ENCODE data around the gene CTDSPL. TPM values are rescaled to one million over a fixed set of nuclear protein-coding genes. Genes with fewer than 3 reads are reported as not detected.

CTDSPL gene
- total RNA-seq = 16.8 and 23.0 TPM in 2 replicates

GRCh38 chr3:37861620-37862041, at the start of gene CTDSPL:
TSS of gene CTDSPL (plus strand) at chr3:37861880. CDS start at chr3:37862200, 320 bp downstream.

GRCh38 chr3:37990527-37990926, 128.8 kb downstream of the CTDSPL start, which contains the start of gene VILL:
TSS of gene VILL (plus strand) at chr3:37990786. CDS start at chr3:37993673, 2,887 bp downstream.

GRCh38 chr3:38029400-38030125, 167.9 kb downstream of the CTDSPL start, which contains the start of gene PLCD1:
TSS of gene PLCD1 (minus strand) at chr3:38029642. CDS start at chr3:38029539, 103 bp downstream.

Other genes starting within 250 kb of the CTDSPL start
- 4.9 and 5.0 TPM in 2 replicates for gene VILL, start 128.9 kb downstream of the CTDSPL start, total RNA-seq
- 33.6 and 36.9 TPM in 2 replicates for gene PLCD1, start 167.8 kb downstream of the CTDSPL start, total RNA-seq
- not detected in 2 replicates for gene DLEC1, start 177.3 kb downstream of the CTDSPL start, total RNA-seq